Measurements from ENCODE around the gene CAPN3. TPM values are rescaled to one million over a fixed set of nuclear protein-coding genes. Genes with fewer than 3 reads are reported as not detected.

Gene CAPN3
- total and polyA plus RNA-seq, 2 donors (not counting 3 experiments of a cell fraction or from before 2014, with no cell fraction given), result 2.2 to 3.7 TPM

DNA sequence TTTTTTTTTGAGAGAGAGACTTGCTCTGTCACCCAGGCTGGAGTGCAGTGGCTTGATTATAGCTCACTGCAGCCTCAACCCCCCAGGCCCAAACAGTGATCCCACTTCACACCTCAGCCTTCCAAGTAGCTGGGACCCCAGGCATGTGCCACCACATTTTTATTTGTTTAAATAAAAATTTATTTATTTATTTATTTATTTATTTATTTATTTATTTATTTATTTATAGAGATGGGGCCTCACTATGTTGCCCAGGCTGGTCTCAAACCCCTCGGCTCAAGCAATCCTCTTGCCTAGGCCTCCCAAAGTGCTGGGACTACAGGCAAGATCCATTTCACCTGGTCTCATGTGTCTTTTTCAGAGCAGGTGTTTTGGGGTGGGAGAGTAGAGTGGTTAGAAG lies 15.5 kb downstream of the CAPN3 start:
- no peaks in the 10 kb centered on the region for H3K9me1 ChIP-seq (replicated peaks; ENCODE audit: control insufficient read depth, extremely low read depth, insufficient read depth, low read length)
- no peaks in the 10 kb centered on the region for H3K4me1 ChIP-seq (ENCODE audit: control insufficient read depth, extremely low read depth, insufficient read depth, low read length)
- no peak overlapping the region for H3K27ac ChIP-seq (ENCODE audit: insufficient read depth, low read depth, low read length)
- H3K79me2 ChIP-seq (ENCODE audit: control insufficient read depth, insufficient read depth, low read length), result no peaks in the 10 kb centered on the region
- H4K20me1 ChIP-seq (replicated peaks; ENCODE audit: control insufficient read depth, extremely low read depth, insufficient read depth, low read length), result no peaks in the 10 kb centered on the region
- ChIA-PET POLR2A (interaction anchor here (0.7 kb wide), 1 partner anchor 227 kb away, joined by 4 read pairs; no protein-coding TSS in a partner anchor), CTCF (interaction anchor here (0.7 to 4.5 kb wide), 2 partner anchors 10 to 44 kb away, joined by 3 to 31 read pairs; no protein-coding TSS in a partner anchor)
- H3K27me3 ChIP-seq (ENCODE audit: control insufficient read depth in 2 of 2, insufficient read depth in 2 of 2, low read length in 2 of 2), result no peaks in the 10 kb centered on the region
- dilution Hi-C loops (cut with MboI; ENCODE audit: extremely low pct_ligation_motif_present, low sequenced_read_pairs) (no loop called here), intact Hi-C loops (cut with micrococcal nuclease) (no loop called here)
- H3K9me3 ChIP-seq (replicated peaks; ENCODE audit: control insufficient read depth, insufficient read depth, low read length), result no peaks in the 10 kb centered on the region
- no TSS peak for BruUV-seq (replicated peaks)
- H3K9ac ChIP-seq (replicated peaks; ENCODE audit: extremely low read depth, insufficient read depth, low read length), result no peak overlapping the region
- no peak overlapping the region for H3K4me3 ChIP-seq (replicated peaks in 1 of 3; ENCODE audit: insufficient read depth in 1 of 3, low read depth in 1 of 3, low read length in 3 of 3)
- H3K36me3 ChIP-seq (ENCODE audit: control insufficient read depth in 2 of 2, extremely low read depth in 1 of 2, insufficient read depth in 2 of 2, low read length in 2 of 2), result no peaks in the 10 kb centered on the region
- FAIRE-seq (no peak), DNase-seq (ENCODE audit: low read depth, low spot score) (no peak)
- H2AFZ ChIP-seq (ENCODE audit: low read depth, low read length), result no peak overlapping the region
- TF ChIP-seq POLR2A (IDR thresholded peaks at IDR 0.05; ENCODE audit: low read depth, low read length), result no peak
- TF ChIP-seq, protein P1, sequence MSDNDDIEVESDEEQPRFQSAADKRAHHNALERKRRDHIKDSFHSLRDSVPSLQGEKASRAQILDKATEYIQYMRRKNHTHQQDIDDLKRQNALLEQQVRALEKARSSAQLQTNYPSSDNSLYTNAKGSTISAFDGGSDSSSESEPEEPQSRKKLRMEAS (IDR thresholded peaks at IDR 0.05; ENCODE audit: insufficient read depth, insufficient read length), result no peak
- no peak for TF ChIP-seq EZH2 (IDR thresholded peaks at IDR 0.05; ENCODE audit: borderline replicate concordance, low read depth, low read length, severe bottlenecking)
- no peak for TF ChIP-seq POLR2AphosphoS5 (IDR thresholded peaks at IDR 0.05; ENCODE audit: insufficient read depth, low read depth, low read length)
- no peak for TF ChIP-seq MYC (IDR thresholded peaks at IDR 0.05; ENCODE audit: low read depth, low read length)
- no peak for TF ChIP-seq GATA2 (IDR thresholded peaks at IDR 0.05; ENCODE audit: insufficient read depth, insufficient read length, low read depth, low read length)
- TF ChIP-seq, protein P2, sequence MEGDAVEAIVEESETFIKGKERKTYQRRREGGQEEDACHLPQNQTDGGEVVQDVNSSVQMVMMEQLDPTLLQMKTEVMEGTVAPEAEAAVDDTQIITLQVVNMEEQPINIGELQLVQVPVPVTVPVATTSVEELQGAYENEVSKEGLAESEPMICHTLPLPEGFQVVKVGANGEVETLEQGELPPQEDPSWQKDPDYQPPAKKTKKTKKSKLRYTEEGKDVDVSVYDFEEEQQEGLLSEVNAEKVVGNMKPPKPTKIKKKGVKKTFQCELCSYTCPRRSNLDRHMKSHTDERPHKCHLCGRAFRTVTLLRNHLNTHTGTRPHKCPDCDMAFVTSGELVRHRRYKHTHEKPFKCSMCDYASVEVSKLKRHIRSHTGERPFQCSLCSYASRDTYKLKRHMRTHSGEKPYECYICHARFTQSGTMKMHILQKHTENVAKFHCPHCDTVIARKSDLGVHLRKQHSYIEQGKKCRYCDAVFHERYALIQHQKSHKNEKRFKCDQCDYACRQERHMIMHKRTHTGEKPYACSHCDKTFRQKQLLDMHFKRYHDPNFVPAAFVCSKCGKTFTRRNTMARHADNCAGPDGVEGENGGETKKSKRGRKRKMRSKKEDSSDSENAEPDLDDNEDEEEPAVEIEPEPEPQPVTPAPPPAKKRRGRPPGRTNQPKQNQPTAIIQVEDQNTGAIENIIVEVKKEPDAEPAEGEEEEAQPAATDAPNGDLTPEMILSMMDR (IDR thresholded peaks at IDR 0.05; ENCODE audit: extremely low read depth in 1 of 2, insufficient read depth in 1 of 2, low read depth in 1 of 2, low read length in 2 of 2), result no peak
- no peak for TF ChIP-seq JUN (IDR thresholded peaks at IDR 0.05; ENCODE audit: borderline replicate concordance, insufficient read depth, insufficient read length, low read depth)
- H3K4me2 ChIP-seq (ENCODE audit: insufficient read depth, low read length), result no peak overlapping the region

Measured in endothelial cell of umbilical vein (primary cell).